B cell (primary cell): ENCODE results near the gene CD81. TPM values are rescaled to one million over a fixed set of nuclear protein-coding genes. Genes with fewer than 3 reads are reported as not detected.

Source experiments
- ATAC-seq: fragments of 200-7000 bp; cut with Tn5 transposase; one replicate; pipeline ENCODE4 v1.10.0; 2021; ENCODE audit warnings: low read depth, mild to moderate bottlenecking, moderate number of reproducible peaks, moderate library complexity
- CTCF ChIA-PET: fragments of 350-600 bp; sonication (Branson Sonifier 250); formaldehyde crosslinking; loops from one replicate; lab custom pipeline; 2021; ENCODE audit warnings: antibody characterized with exemption, inconsistent platforms; lab: Charles Lee
- POLR2A ChIA-PET: fragments of 350-600 bp; sonication (Branson Sonifier 250); formaldehyde crosslinking; loops from one replicate; lab custom pipeline; 2021; ENCODE audit warnings: antibody characterized with exemption; lab: Charles Lee
- DNase-seq: peaks from one replicate; pipeline ENCODE4 v3.0.0; 2013
- H2AFZ ChIP-seq: 2 replicates; pipeline ENCODE4 v1.6.1; 2012; ENCODE audit warnings: mild to moderate bottlenecking, low read depth, low read length; ENCODE audit not compliant: insufficient read depth, poor library complexity, severe bottlenecking
- H3K27ac ChIP-seq, 2 donors: 1 replicate in 1 of 2; 2 replicates in 1 of 2; pipeline ENCODE4 v1.5.1; 2012 to 2013; ENCODE audit warnings: low read length in 2 of 2, mild to moderate bottlenecking in 2 of 2, moderate library complexity in 1 of 2
- H3K27me3 ChIP-seq, 4 experiments: fragments of 200-600 bp in 1 of 4; sonication (generic) in 1 of 4; replicated peaks in 1 of 4; 1 replicate in 2 of 4; 2 replicates in 2 of 4; pipeline versions ENCODE4 v1.6.1 to v1.7.0; 2013 to 2016; ENCODE audit warnings: low read length in 3 of 4, mild to moderate bottlenecking in 2 of 4, mixed read lengths in 1 of 4, moderate library complexity in 1 of 4; ENCODE audit not compliant: insufficient read depth in 4 of 4, control insufficient read depth in 3 of 4; ENCODE audit errors: control extremely low read depth in 1 of 4
- H3K36me3 ChIP-seq, 2 experiments: replicated peaks in 1 of 2; 1 replicate in 1 of 2; 2 replicates in 1 of 2; pipeline versions ENCODE4 v1.6.1 to v1.7.1; 2013; ENCODE audit warnings: low read length in 1 of 2; ENCODE audit not compliant: insufficient read depth in 2 of 2, control insufficient read depth in 1 of 2; ENCODE audit errors: control extremely low read depth in 1 of 2, extremely low read depth in 1 of 2
- H3K4me1 ChIP-seq, 2 donors: fragments of 200-600 bp in 1 of 2; sonication (generic) in 1 of 2; 1 replicate in 1 of 2; 2 replicates in 1 of 2; pipeline versions ENCODE4 v1.5.1 to v1.6.1; 2013 to 2017; ENCODE audit warnings: low read length in 2 of 2; ENCODE audit not compliant: control insufficient read depth in 2 of 2, insufficient read depth in 2 of 2
- H3K4me2 ChIP-seq: replicated peaks from 2 replicates; pipeline ENCODE3; 2012; ENCODE audit warnings: mild to moderate bottlenecking, low read depth, low read length; ENCODE audit not compliant: poor library complexity, severe bottlenecking
- H3K4me3 ChIP-seq, 5 experiments: fragments of 200-600 bp in 1 of 5; sonication (generic) in 1 of 5; 1 replicate in 3 of 5; 2 replicates in 2 of 5; pipeline versions ENCODE4 v1.5.1 to v1.7.0; 2011 to 2016; ENCODE audit warnings: low read length in 4 of 5, mild to moderate bottlenecking in 4 of 5, low read depth in 2 of 5, control low read depth in 1 of 5, moderate library complexity in 1 of 5; ENCODE audit not compliant: insufficient read depth in 1 of 5; ENCODE audit errors: control extremely low read depth in 1 of 5, extremely low read depth in 1 of 5
- H3K79me2 ChIP-seq: fragments of 200-600 bp; sonication (generic); one replicate; pipeline ENCODE4 v1.6.0; 2016; ENCODE audit warnings: low read length; ENCODE audit not compliant: control insufficient read depth, insufficient read depth
- H3K9ac ChIP-seq: fragments of 200-600 bp; sonication (generic); 2 replicates; pipeline ENCODE4 v1.6.1; 2017; ENCODE audit warnings: mild to moderate bottlenecking, low read length, moderate library complexity
- H3K9me3 ChIP-seq, 3 donors: one replicate each; pipeline versions ENCODE4 v1.6.1 to v1.7.1; 2013; ENCODE audit warnings: low read length in 2 of 3; ENCODE audit not compliant: control insufficient read depth in 2 of 3, insufficient read depth in 1 of 3; ENCODE audit errors: control extremely low read depth in 1 of 3
- H4K20me1 ChIP-seq: 2 replicates; pipeline ENCODE4 v1.6.0; 2012; ENCODE audit warnings: mild to moderate bottlenecking, low read length; ENCODE audit not compliant: insufficient read depth, control insufficient read depth, poor library complexity, severe bottlenecking
- H3K27ac Mint-ChIP-seq: one replicate; pipeline ENCODE4 v1.8.0; 2021; ENCODE audit warnings: mixed read lengths
- H3K27me3 Mint-ChIP-seq: one replicate; pipeline ENCODE4 v1.8.0; 2021; ENCODE audit warnings: mixed read lengths
- H3K4me1 Mint-ChIP-seq: one replicate; pipeline ENCODE4 v1.8.0; 2021; ENCODE audit warnings: mixed read lengths
- H3K4me3 Mint-ChIP-seq: one replicate; pipeline ENCODE4 v1.8.0; 2021; ENCODE audit warnings: mixed read lengths
- H3K9me3 Mint-ChIP-seq: one replicate; pipeline ENCODE4 v1.8.0; 2022; ENCODE audit warnings: mixed read lengths; ENCODE audit not compliant: insufficient read depth
- EZH2 ChIP-seq: IDR thresholded peaks from 2 replicates; pipeline ENCODE4 v1.6.1; 2012; ENCODE audit warnings: borderline replicate concordance, low read depth, mild to moderate bottlenecking, moderate library complexity, low read length; ENCODE audit not compliant: insufficient read depth, poor library complexity, severe bottlenecking
- whole genome bisulfite sequencing: methylation state at CpG from one replicate; pipeline ENCODE4 v1.1.5; 2013; ENCODE audit warnings: missing lambda C conversion rate; ENCODE audit not compliant: insufficient coverage; 5-methylcytosine and 5-hydroxymethylcytosine counted together
- intact Hi-C: fragments of 100-400 bp; cut with micrococcal nuclease; formaldehyde crosslinking; loops from one replicate; pipeline ENCODE4 v1.10.0; 2022
- polyA plus RNA-seq: library from polyadenylated mRNA; depleted of rRNA; stranded (reverse); fragments of >200 nt; gene quantifications from 2 replicates; pipeline ENCODE4 v1.2.3, GENCODE V29; 2012
- total RNA-seq, 2 donors: library from RNA; stranded (reverse); fragments of 120-200 nt in 1 of 2; gene quantifications; 1 replicate in 1 of 2; 2 replicates in 1 of 2; pipeline versions ENCODE4 v1.2.3 to v1.2.4, GENCODE V29; 2013 to 2022
- TF ChIP-seq, protein P1 (sequence below): fragments of 200-600 bp; IDR thresholded peaks from one replicate; pipeline ENCODE4 v1.8.0; 2022; ENCODE audit warnings: antibody characterized with exemption, mild to moderate bottlenecking

CD81 gene
- total and polyA plus RNA-seq, 2 donors (not counting 1 experiment from before 2014, with no cell fraction given): 253 to 361 TPM

- H3K4me3 Mint-ChIP-seq: no peak overlapping the region
- peaks cover 2% of the 10 kb centered on the region for H3K4me1 Mint-ChIP-seq
- ChIA-PET POLR2A (no interaction called here), CTCF (interaction anchor here (1.2 to 1.5 kb wide), 2 partner anchors 61 to 62 kb away, joined by 3 to 4 read pairs; no protein-coding TSS in a partner anchor)
- H3K27ac ChIP-seq: no peak overlapping the region
- H2AFZ ChIP-seq: no peak overlapping the region
- H3K27me3 Mint-ChIP-seq: no peaks in the 10 kb centered on the region
- H3K9me3 ChIP-seq: no peaks in the 10 kb centered on the region
- no peaks in the 10 kb centered on the region for H3K36me3 ChIP-seq
- H3K4me3 ChIP-seq: no peak overlapping the region
- no peak overlapping the region for H3K27ac Mint-ChIP-seq
- DNase-seq: no peak
- no peaks in the 10 kb centered on the region for H3K9me3 Mint-ChIP-seq
- no peaks in the 10 kb centered on the region for H3K79me2 ChIP-seq
- H3K4me2 ChIP-seq: no peak overlapping the region
- no peak for TF ChIP-seq EZH2
- TF ChIP-seq, protein P1, sequence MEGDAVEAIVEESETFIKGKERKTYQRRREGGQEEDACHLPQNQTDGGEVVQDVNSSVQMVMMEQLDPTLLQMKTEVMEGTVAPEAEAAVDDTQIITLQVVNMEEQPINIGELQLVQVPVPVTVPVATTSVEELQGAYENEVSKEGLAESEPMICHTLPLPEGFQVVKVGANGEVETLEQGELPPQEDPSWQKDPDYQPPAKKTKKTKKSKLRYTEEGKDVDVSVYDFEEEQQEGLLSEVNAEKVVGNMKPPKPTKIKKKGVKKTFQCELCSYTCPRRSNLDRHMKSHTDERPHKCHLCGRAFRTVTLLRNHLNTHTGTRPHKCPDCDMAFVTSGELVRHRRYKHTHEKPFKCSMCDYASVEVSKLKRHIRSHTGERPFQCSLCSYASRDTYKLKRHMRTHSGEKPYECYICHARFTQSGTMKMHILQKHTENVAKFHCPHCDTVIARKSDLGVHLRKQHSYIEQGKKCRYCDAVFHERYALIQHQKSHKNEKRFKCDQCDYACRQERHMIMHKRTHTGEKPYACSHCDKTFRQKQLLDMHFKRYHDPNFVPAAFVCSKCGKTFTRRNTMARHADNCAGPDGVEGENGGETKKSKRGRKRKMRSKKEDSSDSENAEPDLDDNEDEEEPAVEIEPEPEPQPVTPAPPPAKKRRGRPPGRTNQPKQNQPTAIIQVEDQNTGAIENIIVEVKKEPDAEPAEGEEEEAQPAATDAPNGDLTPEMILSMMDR: no peak
- H4K20me1 ChIP-seq: no peaks in the 10 kb centered on the region
- no peaks in the 10 kb centered on the region for H3K27me3 ChIP-seq
- intact Hi-C loops: no loop called here
- no peak overlapping the region for H3K9ac ChIP-seq
- 93% methylated on average over 7 of the region's 7 CpGs for WGBS
- no peak for ATAC-seq
- H3K4me1 ChIP-seq: no peaks in the 10 kb centered on the region
Measured at GRCh38 chr11:2366733-2367132, 10.4 kb upstream of the CD81 start.

GRCh38 chr11:2367266-2368160 is 9.6 kb upstream of the CD81 start:
- H3K4me1 Mint-ChIP-seq: peaks cover 2% of the 10 kb centered on the region
- no peak overlapping the region for H3K4me3 Mint-ChIP-seq
- POLR2A ChIA-PET: interaction anchor here (0.7 kb wide), 1 partner anchor 97 kb away, joined by 4 read pairs; no protein-coding TSS in a partner anchor

More at GRCh38 chr11:2367266-2368160, 9.6 kb upstream of the CD81 start:
- no peak for ATAC-seq
- CTCF ChIA-PET: interaction anchor here (0.6 to 1.5 kb wide), 3 partner anchors 62 to 535 kb away, joined by 3 to 4 read pairs (median 3); no protein-coding TSS in a partner anchor
- intact Hi-C loops: no loop called here
- no peaks in the 10 kb centered on the region for H3K27me3 Mint-ChIP-seq
- no peaks in the 10 kb centered on the region for H4K20me1 ChIP-seq
- WGBS: 69% methylated on average over 17 of the region's 17 CpGs
- no peaks in the 10 kb centered on the region for H3K9me3 Mint-ChIP-seq
- H3K36me3 ChIP-seq: no peaks in the 10 kb centered on the region
- DNase-seq: no peak
- no peak for TF ChIP-seq EZH2
- TF ChIP-seq, protein P1: no peak
- H3K79me2 ChIP-seq: no peaks in the 10 kb centered on the region
- no peak overlapping the region for H2AFZ ChIP-seq
- no peak overlapping the region for H3K27ac ChIP-seq
- no peak overlapping the region for H3K4me3 ChIP-seq
- no peak overlapping the region for H3K27ac Mint-ChIP-seq
- H3K4me2 ChIP-seq: no peak overlapping the region
- H3K27me3 ChIP-seq: no peaks in the 10 kb centered on the region
- H3K9ac ChIP-seq: no peak overlapping the region
- H3K9me3 ChIP-seq: no peaks in the 10 kb centered on the region
- no peaks in the 10 kb centered on the region for H3K4me1 ChIP-seq
